Measurements from ENCODE around the gene SLC27A5.

DNA sequence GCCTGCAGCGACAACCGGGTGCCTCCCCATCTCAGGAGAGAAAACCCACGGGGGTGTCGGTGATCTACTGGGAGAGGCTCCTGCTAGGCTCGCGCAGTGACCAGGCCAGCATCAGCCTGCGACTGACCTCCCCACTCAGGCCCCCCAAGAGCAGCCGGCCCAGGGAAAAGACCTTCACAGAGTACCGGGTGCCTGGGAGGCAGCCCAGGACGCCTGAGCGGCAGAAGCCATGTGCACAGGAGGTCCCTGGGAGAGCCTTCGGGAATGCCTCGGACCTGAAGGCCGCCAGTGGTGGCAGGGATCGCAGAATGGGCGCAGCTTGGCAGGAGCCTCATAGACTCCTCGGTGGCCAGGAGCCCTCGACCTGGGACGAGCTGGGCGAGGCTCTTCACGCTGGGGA lies 56.5 kb downstream of the SLC27A5 start:
- TF ChIP-seq, protein P1, sequence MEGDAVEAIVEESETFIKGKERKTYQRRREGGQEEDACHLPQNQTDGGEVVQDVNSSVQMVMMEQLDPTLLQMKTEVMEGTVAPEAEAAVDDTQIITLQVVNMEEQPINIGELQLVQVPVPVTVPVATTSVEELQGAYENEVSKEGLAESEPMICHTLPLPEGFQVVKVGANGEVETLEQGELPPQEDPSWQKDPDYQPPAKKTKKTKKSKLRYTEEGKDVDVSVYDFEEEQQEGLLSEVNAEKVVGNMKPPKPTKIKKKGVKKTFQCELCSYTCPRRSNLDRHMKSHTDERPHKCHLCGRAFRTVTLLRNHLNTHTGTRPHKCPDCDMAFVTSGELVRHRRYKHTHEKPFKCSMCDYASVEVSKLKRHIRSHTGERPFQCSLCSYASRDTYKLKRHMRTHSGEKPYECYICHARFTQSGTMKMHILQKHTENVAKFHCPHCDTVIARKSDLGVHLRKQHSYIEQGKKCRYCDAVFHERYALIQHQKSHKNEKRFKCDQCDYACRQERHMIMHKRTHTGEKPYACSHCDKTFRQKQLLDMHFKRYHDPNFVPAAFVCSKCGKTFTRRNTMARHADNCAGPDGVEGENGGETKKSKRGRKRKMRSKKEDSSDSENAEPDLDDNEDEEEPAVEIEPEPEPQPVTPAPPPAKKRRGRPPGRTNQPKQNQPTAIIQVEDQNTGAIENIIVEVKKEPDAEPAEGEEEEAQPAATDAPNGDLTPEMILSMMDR (IDR thresholded peaks at IDR 0.05): no peak
- TF ChIP-seq POLR2AphosphoS5 (IDR thresholded peaks at IDR 0.05) (no peak), POLR2A (IDR thresholded peaks at IDR 0.05) (no peak), EP300 (IDR thresholded peaks at IDR 0.05) (no peak)
